ENCODE measurements around the gene SCP2D1. TPM values are rescaled to one million over a fixed set of nuclear protein-coding genes. Genes with fewer than 3 reads are reported as not detected.

Gene SCP2D1
- total RNA-seq, 1 donor from 2014 or later = not detected

DNA sequence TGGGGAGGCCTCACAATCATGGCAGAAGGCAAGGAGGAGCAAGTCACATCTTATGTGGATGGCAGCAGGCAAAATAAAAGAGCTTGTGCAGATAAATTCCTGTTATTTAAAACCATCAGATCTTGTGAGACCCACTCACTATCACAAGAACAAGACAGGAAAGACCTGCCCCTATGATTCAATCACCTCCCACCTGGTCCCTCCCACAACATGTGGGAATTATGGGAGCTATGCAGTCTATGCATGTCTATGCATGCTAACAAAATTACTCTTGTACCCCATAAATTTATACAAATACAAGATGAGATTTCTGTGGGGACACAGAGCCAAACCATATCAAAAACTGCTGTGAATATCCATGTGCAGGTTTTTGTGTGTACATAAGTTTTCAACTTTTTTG lies 25.6 kb upstream of the SCP2D1 start:
- intact Hi-C loops (cut with DNase I) = no loop called here
- Histone ChIP-seq H3K27me3 (no peaks in the 10 kb centered on the region), H3K4me1 (no peaks in the 10 kb centered on the region), H3K36me3 (no peaks in the 10 kb centered on the region), H3K4me3 (no peak overlapping the region), H3K9me3 (no peaks in the 10 kb centered on the region), H3K27ac (no peak overlapping the region)
- DNase-seq (ENCODE audit: extremely low spot score in 2 of 2) = no peak
- TF ChIP-seq POLR2AphosphoS5 (IDR thresholded peaks at IDR 0.05; ENCODE audit: insufficient read depth in 1 of 2, low read depth in 1 of 2) (no peak), POLR2A (IDR thresholded peaks at IDR 0.05) (no peak)
- TF ChIP-seq, protein P1, sequence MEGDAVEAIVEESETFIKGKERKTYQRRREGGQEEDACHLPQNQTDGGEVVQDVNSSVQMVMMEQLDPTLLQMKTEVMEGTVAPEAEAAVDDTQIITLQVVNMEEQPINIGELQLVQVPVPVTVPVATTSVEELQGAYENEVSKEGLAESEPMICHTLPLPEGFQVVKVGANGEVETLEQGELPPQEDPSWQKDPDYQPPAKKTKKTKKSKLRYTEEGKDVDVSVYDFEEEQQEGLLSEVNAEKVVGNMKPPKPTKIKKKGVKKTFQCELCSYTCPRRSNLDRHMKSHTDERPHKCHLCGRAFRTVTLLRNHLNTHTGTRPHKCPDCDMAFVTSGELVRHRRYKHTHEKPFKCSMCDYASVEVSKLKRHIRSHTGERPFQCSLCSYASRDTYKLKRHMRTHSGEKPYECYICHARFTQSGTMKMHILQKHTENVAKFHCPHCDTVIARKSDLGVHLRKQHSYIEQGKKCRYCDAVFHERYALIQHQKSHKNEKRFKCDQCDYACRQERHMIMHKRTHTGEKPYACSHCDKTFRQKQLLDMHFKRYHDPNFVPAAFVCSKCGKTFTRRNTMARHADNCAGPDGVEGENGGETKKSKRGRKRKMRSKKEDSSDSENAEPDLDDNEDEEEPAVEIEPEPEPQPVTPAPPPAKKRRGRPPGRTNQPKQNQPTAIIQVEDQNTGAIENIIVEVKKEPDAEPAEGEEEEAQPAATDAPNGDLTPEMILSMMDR (IDR thresholded peaks at IDR 0.05) = no peak

DNA sequence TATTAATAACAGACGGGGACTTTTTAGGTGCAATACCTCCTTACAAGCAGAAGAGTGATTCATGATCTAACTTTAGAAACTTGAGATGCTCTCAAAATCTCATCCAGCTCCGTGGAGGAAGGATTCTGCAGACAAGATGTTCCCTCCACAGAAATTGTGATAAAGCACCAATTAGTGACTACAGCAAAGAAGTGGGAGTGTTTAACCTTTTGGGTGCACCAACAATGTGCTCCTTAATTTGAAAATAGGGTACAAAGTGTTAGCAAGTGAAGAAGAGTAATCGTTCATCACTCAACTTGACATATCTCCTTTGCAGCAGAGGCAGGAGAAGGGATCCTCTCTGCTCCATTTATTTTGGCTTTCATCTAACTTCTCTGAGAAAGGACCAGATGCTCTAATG lies 22.8 kb upstream of the SCP2D1 start:
- TF ChIP-seq, protein P1 (IDR thresholded peaks at IDR 0.05) = no peak
- TF ChIP-seq POLR2AphosphoS5 (IDR thresholded peaks at IDR 0.05; ENCODE audit: insufficient read depth in 1 of 2, low read depth in 1 of 2) (no peak), POLR2A (IDR thresholded peaks at IDR 0.05) (no peak)
- no peaks in the 10 kb centered on the region for H3K27me3 ChIP-seq
- intact Hi-C loops (cut with DNase I) = no loop called here
- DNase-seq (ENCODE audit: extremely low spot score in 2 of 2) = no peak
- H3K9me3 ChIP-seq = no peaks in the 10 kb centered on the region
- H3K4me1 ChIP-seq = peaks cover 6% of the 10 kb centered on the region
- H3K36me3 ChIP-seq = no peaks in the 10 kb centered on the region
- no peak overlapping the region for H3K27ac ChIP-seq
- H3K4me3 ChIP-seq = no peak overlapping the region

DNA sequence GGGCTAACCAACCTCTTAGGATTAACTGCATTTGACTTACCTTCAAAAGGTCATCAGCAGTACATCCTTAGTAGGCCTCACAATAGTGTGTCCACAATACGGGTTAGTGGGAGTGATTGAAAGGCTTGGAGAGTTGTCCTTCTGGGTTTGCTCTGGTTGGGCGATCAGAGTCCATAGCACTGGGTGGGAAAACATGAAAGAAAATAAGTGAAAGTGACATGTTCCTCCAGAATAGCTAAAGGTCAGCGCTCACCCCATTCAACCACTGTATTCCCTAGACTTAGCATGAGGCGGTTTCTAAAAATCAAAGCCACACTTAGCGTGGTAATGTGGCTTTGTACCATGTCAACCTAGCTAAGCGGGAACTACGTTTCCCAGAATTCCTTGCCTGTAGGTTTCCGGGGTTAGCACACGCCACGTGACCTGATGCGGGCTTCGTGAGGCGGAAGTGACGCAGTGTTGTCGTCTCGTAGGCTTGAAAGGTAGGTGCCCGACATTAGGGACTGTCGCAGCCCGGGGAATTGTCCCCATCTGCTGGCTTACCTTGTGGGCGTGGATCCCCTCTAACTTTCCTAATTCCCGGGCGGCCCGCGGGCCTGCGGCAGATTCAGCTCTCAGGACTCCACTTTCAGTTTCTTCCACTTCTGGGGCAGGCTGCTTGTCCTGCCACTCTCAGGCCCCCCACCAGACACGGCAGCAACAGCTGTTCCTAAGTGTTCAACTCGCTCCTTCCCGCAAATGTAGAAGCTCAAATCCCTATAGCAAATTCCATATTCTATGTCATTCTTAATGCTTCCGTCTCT lies 19.8 kb upstream of the SCP2D1 start:
- TF ChIP-seq POLR2A (IDR thresholded peaks at IDR 0.05) = peak in 1 of 2 donors; percentile 57
- peak; percentile 94 to 96 for TF ChIP-seq POLR2AphosphoS5 (IDR thresholded peaks at IDR 0.05; ENCODE audit: insufficient read depth in 1 of 2, low read depth in 1 of 2)
- TF ChIP-seq, protein P1 (IDR thresholded peaks at IDR 0.05) = no peak
- no peaks in the 10 kb centered on the region for H3K36me3 ChIP-seq
- no peaks in the 10 kb centered on the region for H3K27me3 ChIP-seq
- intact Hi-C loops (cut with DNase I) = no loop called here
- H3K4me3 ChIP-seq = peak overlapping the region; percentile 55 to 68
- peaks cover 6% of the 10 kb centered on the region for H3K4me1 ChIP-seq
- peak overlapping the region; percentile 87 for H3K27ac ChIP-seq
- H3K9me3 ChIP-seq = no peaks in the 10 kb centered on the region
- DNase-seq (ENCODE audit: extremely low spot score in 2 of 2) = peak in 1 of 2 donors; percentile 90

DNA sequence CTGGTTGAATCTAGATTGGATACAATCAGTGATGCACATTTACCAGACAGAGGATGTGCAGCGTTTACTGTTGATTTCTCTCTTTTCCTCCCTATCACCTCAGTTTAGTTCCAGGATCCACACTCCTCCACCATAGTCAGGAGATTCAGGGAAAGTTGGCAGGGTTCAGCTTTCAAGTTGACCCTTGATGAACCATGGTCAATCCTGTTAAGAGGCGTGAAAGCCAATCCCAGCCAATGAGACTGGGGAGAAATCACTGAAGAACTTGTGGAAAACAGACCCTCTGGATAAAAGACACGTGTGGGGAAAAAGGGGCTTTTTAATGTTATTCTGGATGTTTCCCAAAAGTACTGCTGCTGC lies 19.2 kb upstream of the SCP2D1 start:
- Histone ChIP-seq H3K27ac (peak overlapping the region; percentile 87), H3K4me3 (peak overlapping the region; percentile 55 to 68), H3K4me1 (peaks cover 6% of the 10 kb centered on the region), H3K9me3 (no peaks in the 10 kb centered on the region), H3K27me3 (no peaks in the 10 kb centered on the region), H3K36me3 (no peaks in the 10 kb centered on the region)
- intact Hi-C loops (cut with DNase I) = no loop called here
- TF ChIP-seq, protein P1 (IDR thresholded peaks at IDR 0.05) = no peak
- TF ChIP-seq POLR2AphosphoS5 (IDR thresholded peaks at IDR 0.05; ENCODE audit: insufficient read depth in 1 of 2, low read depth in 1 of 2) (no peak), POLR2A (IDR thresholded peaks at IDR 0.05) (no peak)
- no peak for DNase-seq (ENCODE audit: extremely low spot score in 2 of 2)

DNA sequence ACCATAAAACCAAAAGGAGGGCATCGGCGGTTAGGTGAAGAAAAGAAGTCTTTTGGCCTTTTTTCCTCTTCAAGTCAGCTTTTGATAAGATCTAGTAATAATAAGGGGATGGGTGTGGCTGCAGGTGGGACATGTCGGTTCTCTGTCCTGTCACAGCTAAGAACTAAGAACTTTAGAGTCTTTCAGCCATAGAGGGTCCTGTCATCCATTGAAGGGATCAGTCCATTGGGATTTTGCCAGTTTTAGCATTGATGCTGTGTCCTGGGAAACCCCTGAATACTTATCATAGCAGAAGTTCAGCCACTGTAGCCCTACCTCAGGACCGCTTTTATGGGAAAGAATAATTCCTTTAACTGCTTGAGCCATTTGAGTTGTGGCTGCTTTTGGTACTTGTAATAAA lies 18.2 kb upstream of the SCP2D1 start:
- Histone ChIP-seq H3K27me3 (no peaks in the 10 kb centered on the region), H3K4me1 (peaks cover 6% of the 10 kb centered on the region), H3K9me3 (no peaks in the 10 kb centered on the region), H3K36me3 (no peaks in the 10 kb centered on the region), H3K27ac (no peak overlapping the region), H3K4me3 (no peak overlapping the region)
- TF ChIP-seq POLR2AphosphoS5 (IDR thresholded peaks at IDR 0.05; ENCODE audit: insufficient read depth in 1 of 2, low read depth in 1 of 2) (no peak), POLR2A (IDR thresholded peaks at IDR 0.05) (no peak)
- TF ChIP-seq, protein P1 (IDR thresholded peaks at IDR 0.05) = no peak
- intact Hi-C loops (cut with DNase I) = no loop called here
- no peak for DNase-seq (ENCODE audit: extremely low spot score in 2 of 2)
